Measurements from ENCODE around the gene URM1.

GRCh38 chr9:128335161-128335560 lies 36.0 kb upstream of the URM1 start:
- TF ChIP-seq CTCF (IDR thresholded peaks at IDR 0.05; ENCODE audit: low read depth, low read length): no peak
- TF ChIP-seq POLR2A (IDR thresholded peaks at IDR 0.05; ENCODE audit: extremely low read depth, insufficient read length): no peak
- no peak for TF ChIP-seq MAX (IDR thresholded peaks at IDR 0.05; ENCODE audit: low read depth, low read length)
- TF ChIP-seq MYC (IDR thresholded peaks at IDR 0.05; ENCODE audit: low read depth, low read length): no peak
